ENCODE measurements around the gene AGPS. TPM values are rescaled to one million over a fixed set of nuclear protein-coding genes. Genes with fewer than 3 reads are reported as not detected.
A peak's percentile ranks its signal among the peaks of the same experiment; 100 is the strongest.
"Not testable (repeated sequence)": the region's sequence is repeated elsewhere in the genome, so short reads cannot be mapped to it uniquely, and the experiment has no call there.

AGPS gene
- total and polyA plus RNA-seq, 3 donors from 2014 or later, result 36.7 to 73.4 (median 55.7) TPM

GRCh38 chr2:177547772-177548171 is 155.2 kb downstream of the AGPS start:
- 86 to 93% methylated on average over 1 of the region's 1 CpG for WGBS, 2 donors
- H3K9me3 ChIP-seq, result no peaks in the 10 kb centered on the region
- H3K4me1 ChIP-seq, result peaks cover 14% of the 10 kb centered on the region
- no peak overlapping the region for H3K27ac ChIP-seq
- no peak for TF ChIP-seq POLR2A (IDR thresholded peaks at IDR 0.05)
- no peak for TF ChIP-seq CTCF (IDR thresholded peaks at IDR 0.05)
- no peaks in the 10 kb centered on the region for H3K36me3 ChIP-seq (ENCODE audit: low read depth, missing control alignments)
- H3K27me3 ChIP-seq, result no peaks in the 10 kb centered on the region
- no peak for DNase-seq
- intact Hi-C loops (cut with DNase I; ENCODE audit: low total_unique reads), result no loop called here
- H3K4me3 ChIP-seq, result no peak overlapping the region

GRCh38 chr2:177548636-177549035 is 156.1 kb downstream of the AGPS start:
- no peak for DNase-seq
- peaks cover 8% of the 10 kb centered on the region for H3K4me1 ChIP-seq
- intact Hi-C loops (cut with DNase I; ENCODE audit: low total_unique reads), result no loop called here
- no peaks in the 10 kb centered on the region for H3K9me3 ChIP-seq
- TF ChIP-seq CTCF (IDR thresholded peaks at IDR 0.05) (no peak), POLR2A (IDR thresholded peaks at IDR 0.05) (no peak)
- H3K27me3 ChIP-seq, result no peaks in the 10 kb centered on the region
- peak overlapping the region in 1 of 2 donors; percentile 58 for H3K27ac ChIP-seq
- H3K4me3 ChIP-seq, result no peak overlapping the region
- H3K36me3 ChIP-seq (ENCODE audit: low read depth, missing control alignments), result no peaks in the 10 kb centered on the region

- Histone ChIP-seq H3K27ac (peak overlapping the region in 1 of 2 donors; percentile 58), H3K36me3 (ENCODE audit: low read depth, missing control alignments) (no peaks in the 10 kb centered on the region), H3K4me3 (no peak overlapping the region), H3K4me1 (peaks cover 8% of the 10 kb centered on the region), H3K27me3 (no peaks in the 10 kb centered on the region), H3K9me3 (no peaks in the 10 kb centered on the region)
- no peak for TF ChIP-seq POLR2A (IDR thresholded peaks at IDR 0.05)
- no peak for TF ChIP-seq CTCF (IDR thresholded peaks at IDR 0.05)
- DNase-seq, result no peak
- intact Hi-C loops (cut with DNase I; ENCODE audit: low total_unique reads), result no loop called here
Measured at GRCh38 chr2:177549171-177549570, 156.6 kb downstream of the AGPS start.

GRCh38 chr2:177550264-177551200 is 158.0 kb downstream of the AGPS start:
- Histone ChIP-seq H3K4me1 (peaks cover 8% of the 10 kb centered on the region), H3K4me3 (no peak overlapping the region), H3K27ac (peak overlapping the region; percentile 11 to 51), H3K27me3 (no peaks in the 10 kb centered on the region), H3K9me3 (no peaks in the 10 kb centered on the region), H3K36me3 (ENCODE audit: low read depth, missing control alignments) (no peaks in the 10 kb centered on the region)
- intact Hi-C loops (cut with DNase I; ENCODE audit: low total_unique reads), result no loop called here
- WGBS, 2 donors, result 49 to 52% methylated on average over 5 of the region's 5 CpGs
- DNase-seq, result no peak
- TF ChIP-seq POLR2A (IDR thresholded peaks at IDR 0.05) (no peak), CTCF (IDR thresholded peaks at IDR 0.05) (no peak)

- H3K27ac ChIP-seq, result peak overlapping the region in 1 of 2 donors; percentile 93
- H3K4me3 ChIP-seq; intact Hi-C loops (cut with DNase I; ENCODE audit: low total_unique reads); H3K27me3 ChIP-seq; H3K36me3 ChIP-seq (ENCODE audit: low read depth, missing control alignments); DNase-seq; H3K9me3 ChIP-seq; H3K4me1 ChIP-seq: not testable (repeated sequence)
- WGBS, 2 donors, result 86 to 87% methylated on average over 4 of the region's 4 CpGs
Measured at GRCh38 chr2:177551360-177551759, 158.8 kb downstream of the AGPS start.
